EH (cell line): ENCODE results near the gene XKR3.
"Not testable (repeated sequence)": the region's sequence is repeated elsewhere in the genome, so short reads cannot be mapped to it uniquely, and the experiment has no call there.

Experiments
- DNase-seq: peaks from one replicate; pipeline ENCODE4 v3.0.0-alpha.2; 2015; ENCODE audit warnings: low read depth

Gene XKR3

GRCh38 chr22:16824716-16825687 lies at the start of gene XKR3:
Gene XKR3, minus strand, starts transcription at chr22:16825411. Its CDS starts 17,338 bp downstream, at chr22:16808073.
- no peak for DNase-seq

- not testable (repeated sequence) for DNase-seq
These were observed 44.4 kb upstream of the XKR3 start for GRCh38 chr22:16869640-16870039.

GRCh38 chr22:16866167-16866566 lies 41.0 kb upstream of the XKR3 start:
- DNase-seq: no peak

- DNase-seq: not testable (repeated sequence)
These were observed 31.6 kb upstream of the XKR3 start for GRCh38 chr22:16856851-16857250.

GRCh38 chr22:16854631-16855030 lies 29.4 kb upstream of the XKR3 start:
- DNase-seq: no peak

GRCh38 chr22:16851268-16851996 lies 26.2 kb upstream of the XKR3 start:
- DNase-seq: not testable (repeated sequence)

GRCh38 chr22:16847271-16847670 lies 22.1 kb upstream of the XKR3 start:
- no peak for DNase-seq

GRCh38 chr22:16845881-16846280 lies 20.7 kb upstream of the XKR3 start:
- no peak for DNase-seq

GRCh38 chr22:16845465-16845864 lies 20.3 kb upstream of the XKR3 start:
- DNase-seq: no peak

- no peak for DNase-seq
These were observed 19.3 kb upstream of the XKR3 start for GRCh38 chr22:16844529-16844928.

GRCh38 chr22:16838073-16838472 lies 12.9 kb upstream of the XKR3 start:
- DNase-seq: no peak

- DNase-seq: no peak
These were observed 9.8 kb upstream of the XKR3 start for GRCh38 chr22:16834971-16835370.

GRCh38 chr22:16831257-16831656 lies 6.0 kb upstream of the XKR3 start:
- DNase-seq: no peak

- DNase-seq: no peak
These were observed 4.8 kb upstream of the XKR3 start for GRCh38 chr22:16829985-16830384.

GRCh38 chr22:16828876-16829275 lies 3.7 kb upstream of the XKR3 start:
- DNase-seq: no peak

GRCh38 chr22:16827506-16827905 lies 2.3 kb upstream of the XKR3 start:
- DNase-seq: no peak

GRCh38 chr22:16819249-16819648 lies 6.0 kb downstream of the XKR3 start:
- no peak for DNase-seq

GRCh38 chr22:16818538-16818937 lies 6.7 kb downstream of the XKR3 start:
- no peak for DNase-seq

GRCh38 chr22:16815073-16815472 lies 10.1 kb downstream of the XKR3 start:
- DNase-seq: no peak

GRCh38 chr22:16810188-16810802 lies 14.9 kb downstream of the XKR3 start:
- DNase-seq: no peak

GRCh38 chr22:16808744-16809143 lies 16.5 kb downstream of the XKR3 start:
- no peak for DNase-seq

- no peak for DNase-seq
These were observed 18.1 kb downstream of the XKR3 start for GRCh38 chr22:16807109-16807508.

- DNase-seq: no peak
These were observed 18.8 kb downstream of the XKR3 start for GRCh38 chr22:16806401-16806800.
